NCI-H774 (cell line): ENCODE measurements around the gene SUSD1.
"Not testable (repeated sequence)": the region's sequence is repeated elsewhere in the genome, so short reads cannot be mapped to it uniquely, and the experiment has no call there.

Experiments used
- DNase-seq: peaks from one replicate; lab custom pipeline; 2025; lab: John Stamatoyannopoulos, UW

Gene SUSD1

DNA sequence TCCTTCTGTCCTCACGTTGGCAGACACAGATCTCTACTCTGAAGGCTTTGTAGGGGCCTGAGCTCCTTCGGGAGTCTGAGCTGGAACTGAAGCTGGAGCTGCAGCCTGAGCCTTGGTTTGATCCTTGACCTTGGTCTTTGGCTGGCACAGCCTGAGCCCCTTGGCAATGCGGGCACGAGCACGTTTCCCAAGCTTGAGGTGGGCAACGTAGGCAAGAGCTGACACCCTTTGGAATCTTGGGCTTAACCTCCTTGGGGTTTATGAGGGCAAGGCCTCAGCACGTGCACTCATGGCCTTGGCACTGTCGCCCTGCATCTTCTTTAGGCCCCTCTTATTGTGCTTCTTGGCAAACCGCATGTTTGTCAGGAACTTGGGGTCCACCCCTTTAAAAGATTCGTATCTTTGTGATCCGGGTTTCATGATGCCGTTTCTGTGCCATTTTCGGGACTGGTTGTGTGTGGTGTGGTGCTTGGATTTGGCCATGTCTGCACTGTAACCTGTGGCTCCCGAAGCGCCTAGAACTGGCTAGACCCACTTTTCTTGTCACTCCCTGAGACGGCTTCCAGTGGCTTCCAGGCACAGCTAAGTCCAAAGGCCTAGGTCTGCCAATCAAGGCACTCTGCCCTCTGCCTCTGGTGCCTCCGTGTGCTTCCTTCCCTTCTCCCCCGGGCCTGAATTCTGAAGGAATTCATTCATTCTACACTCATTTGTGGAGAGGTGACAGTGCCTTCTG is 1.4 kb downstream of the SUSD1 start:
- no peak for DNase-seq

DNA sequence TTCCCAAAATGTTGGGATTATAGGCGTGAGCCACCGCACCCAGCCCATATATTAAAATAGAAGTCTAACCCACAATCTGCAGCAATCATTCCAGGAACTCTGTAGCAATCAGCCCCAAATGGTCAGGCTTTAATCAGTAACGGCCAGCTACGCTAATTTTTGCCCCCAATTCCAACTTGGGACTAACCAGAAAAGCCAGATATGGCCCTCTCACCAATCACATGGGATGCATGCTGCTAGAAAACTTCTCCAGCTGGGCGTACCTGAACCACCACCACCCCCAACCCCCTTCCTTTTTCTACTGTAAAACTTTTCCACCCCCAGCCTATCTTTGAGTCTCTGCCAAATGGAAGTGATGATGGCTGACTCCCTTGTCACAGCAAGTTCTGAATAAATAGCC is 4.1 kb downstream of the SUSD1 start:
- no peak for DNase-seq

- DNase-seq = no peak
These were observed 4.9 kb downstream of the SUSD1 start for GRCh38 chr9:112170235-112170634.

GRCh38 chr9:112169368-112169767 is 5.7 kb downstream of the SUSD1 start:
- DNase-seq = no peak

- DNase-seq = no peak
These were observed 6.9 kb downstream of the SUSD1 start for GRCh38 chr9:112168197-112168596.

DNA sequence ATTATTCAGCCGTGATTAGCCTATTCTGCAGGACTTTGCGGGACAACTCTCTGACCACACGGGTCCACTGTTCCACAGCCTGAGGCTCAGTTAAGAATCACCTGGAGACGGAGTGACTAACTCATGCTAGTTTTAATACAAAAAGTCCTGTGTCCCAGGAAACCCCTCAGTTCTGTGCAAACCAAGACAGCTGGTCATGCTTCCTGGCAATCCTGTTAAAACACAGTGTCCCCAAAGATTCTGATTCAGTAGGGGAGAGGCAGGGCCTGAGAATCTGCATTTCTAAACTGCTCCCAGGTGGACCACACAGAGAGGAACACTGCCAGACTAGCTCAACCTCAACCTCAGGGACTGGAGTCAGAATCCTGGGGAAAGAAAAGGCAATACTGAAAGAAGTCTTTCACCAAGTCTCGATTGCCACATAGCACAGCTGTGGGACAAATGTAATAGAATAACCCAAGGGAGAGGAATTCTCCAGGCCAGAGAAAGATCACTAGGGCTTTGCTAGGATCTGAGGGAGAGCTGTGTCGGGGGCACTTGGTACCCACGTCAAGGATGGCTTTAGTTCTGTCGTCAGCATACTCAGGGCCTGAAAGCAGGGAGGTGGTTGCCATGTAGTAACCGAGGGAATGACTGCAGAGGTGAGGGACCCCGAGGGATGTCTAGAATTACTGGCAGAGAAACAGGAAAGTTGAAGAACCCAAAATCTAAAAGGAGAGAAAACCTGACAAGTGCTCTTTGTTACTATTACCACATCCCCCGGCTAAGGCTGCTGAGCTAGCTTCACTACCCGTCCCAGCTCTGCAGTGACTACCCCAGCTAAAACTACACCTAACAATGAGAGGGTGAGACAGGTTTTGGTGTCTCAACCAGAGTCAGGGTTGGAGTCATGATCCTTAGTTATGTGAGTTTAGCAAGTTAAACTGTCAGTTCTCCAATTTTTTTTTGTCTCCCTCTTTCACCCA is 8.6 kb downstream of the SUSD1 start:
- no peak for DNase-seq

GRCh38 chr9:112162621-112163413 is 12.3 kb downstream of the SUSD1 start:
- no peak for DNase-seq

DNA sequence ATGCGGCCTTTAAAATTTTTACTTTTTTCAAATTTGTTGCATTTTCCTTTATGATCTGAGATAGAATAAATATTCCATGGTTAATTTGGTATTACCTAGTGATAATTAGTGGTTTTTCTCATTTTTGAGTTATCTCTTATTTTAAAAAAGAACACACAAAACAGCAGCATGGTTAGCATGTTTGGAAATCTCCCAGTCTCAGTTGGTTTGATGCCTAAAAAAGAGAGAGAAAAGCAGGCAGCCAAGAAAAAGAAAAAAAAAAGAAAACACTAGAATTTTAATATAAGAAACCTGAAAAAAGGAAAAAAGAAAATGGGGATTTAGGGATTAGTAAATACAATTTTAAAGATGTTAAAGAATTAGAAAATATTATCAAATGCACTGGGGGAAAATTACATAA is 15.3 kb downstream of the SUSD1 start:
- no peak for DNase-seq

- DNase-seq = no peak
These were observed 16.3 kb downstream of the SUSD1 start for GRCh38 chr9:112158656-112159367.

GRCh38 chr9:112157961-112158360 is 17.1 kb downstream of the SUSD1 start:
- no peak for DNase-seq

DNA sequence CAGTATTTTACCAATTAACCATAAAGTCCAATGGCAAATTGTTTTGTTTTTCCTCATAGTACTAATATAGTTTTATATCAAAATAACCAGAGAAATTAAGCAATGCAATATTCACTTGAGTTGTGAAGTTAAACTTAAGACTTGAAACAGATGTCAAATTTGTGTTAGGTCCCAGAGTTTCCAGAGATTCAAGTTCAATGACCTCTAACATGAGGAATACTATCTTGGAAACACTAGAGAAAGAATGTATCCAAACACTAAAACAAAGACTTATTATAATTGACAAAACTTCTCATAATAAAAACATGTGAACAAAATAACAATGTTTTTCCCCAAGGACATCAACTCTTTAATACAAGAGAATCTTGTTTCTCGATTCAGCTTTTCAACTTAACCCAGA is 18.0 kb downstream of the SUSD1 start:
- DNase-seq = no peak

DNA sequence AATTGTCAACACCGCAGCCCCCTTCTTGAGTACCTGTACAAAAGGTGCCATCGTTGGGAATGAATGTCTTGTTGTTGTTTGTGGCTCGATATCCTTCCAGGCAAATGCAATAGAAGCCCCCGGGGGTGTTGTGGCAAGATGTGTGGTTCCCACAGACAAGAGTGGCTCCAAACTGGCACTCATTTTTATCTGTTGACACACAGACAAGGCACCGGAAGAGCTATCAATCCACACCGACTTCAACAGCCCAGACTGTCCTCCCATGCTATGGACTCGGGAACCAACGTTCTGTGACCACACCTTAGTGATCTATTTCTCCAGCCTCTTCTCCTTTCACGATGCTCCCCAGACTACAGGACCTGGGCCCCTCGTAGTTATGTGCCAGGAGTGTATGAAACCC is 25.9 kb downstream of the SUSD1 start:
- no peak for DNase-seq

- no peak for DNase-seq
These were observed 29.2 kb downstream of the SUSD1 start for GRCh38 chr9:112145886-112146285.

GRCh38 chr9:112144807-112145206 is 30.3 kb downstream of the SUSD1 start:
- DNase-seq = no peak

GRCh38 chr9:112142420-112142819 is 32.7 kb downstream of the SUSD1 start:
- no peak for DNase-seq

DNA sequence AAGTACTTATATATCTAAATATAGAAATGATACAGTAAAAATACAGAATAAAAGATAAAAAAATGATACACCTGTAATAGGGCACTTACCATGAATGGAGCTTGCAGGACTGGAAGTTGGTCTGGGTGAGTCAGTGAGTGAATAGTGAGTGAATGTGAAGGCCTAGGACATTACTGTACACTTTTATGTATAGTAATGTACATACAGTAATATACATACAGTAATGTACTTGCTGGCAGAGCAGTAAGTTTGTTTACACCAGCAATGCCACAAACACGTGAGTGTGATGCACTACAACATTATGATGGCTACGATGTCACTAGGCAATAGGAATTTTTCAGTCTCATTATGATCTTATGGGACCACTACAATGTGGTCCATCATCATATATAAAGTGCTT is 34.2 kb downstream of the SUSD1 start:
- no peak for DNase-seq

DNA sequence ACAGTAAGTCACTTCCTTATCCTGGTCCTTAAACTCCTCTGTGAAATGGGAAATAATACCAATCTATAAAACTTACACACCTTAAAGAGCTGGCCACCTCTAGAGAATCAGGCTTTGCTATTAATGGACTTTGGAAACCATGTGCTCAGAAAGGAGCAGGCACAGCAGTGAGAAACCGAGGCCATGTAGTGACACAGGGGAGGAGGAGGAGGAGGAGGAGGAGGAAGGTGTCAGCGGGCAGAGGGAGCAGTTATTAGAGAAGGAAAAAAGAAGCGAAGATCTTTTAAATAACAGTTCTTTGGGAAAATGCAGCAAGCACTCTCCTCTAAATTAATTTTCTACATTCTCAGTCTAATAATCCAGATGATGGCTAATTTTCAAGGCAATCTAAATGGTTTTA is 38.0 kb downstream of the SUSD1 start:
- DNase-seq = no peak

DNA sequence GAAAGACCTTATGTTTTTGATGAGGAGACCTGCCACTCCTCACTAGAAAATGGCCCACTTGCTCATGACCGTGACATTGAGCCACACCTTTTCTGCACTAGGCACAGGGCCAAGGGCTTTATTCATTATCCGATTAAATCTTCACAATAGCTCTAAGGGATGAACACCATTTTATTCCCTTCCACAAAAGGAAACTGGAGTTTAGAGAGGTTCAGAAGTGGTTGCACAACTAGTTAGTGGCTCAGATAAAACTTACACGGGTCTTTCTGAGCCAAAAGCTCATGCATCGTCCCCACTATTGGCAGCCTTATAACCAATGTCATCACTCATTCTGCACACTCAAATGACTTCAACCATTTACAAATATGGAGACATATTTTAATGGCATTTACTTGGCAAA is 39.4 kb downstream of the SUSD1 start:
- DNase-seq = no peak

GRCh38 chr9:112133806-112134205 is 41.3 kb downstream of the SUSD1 start:
- DNase-seq = not testable (repeated sequence)

DNA sequence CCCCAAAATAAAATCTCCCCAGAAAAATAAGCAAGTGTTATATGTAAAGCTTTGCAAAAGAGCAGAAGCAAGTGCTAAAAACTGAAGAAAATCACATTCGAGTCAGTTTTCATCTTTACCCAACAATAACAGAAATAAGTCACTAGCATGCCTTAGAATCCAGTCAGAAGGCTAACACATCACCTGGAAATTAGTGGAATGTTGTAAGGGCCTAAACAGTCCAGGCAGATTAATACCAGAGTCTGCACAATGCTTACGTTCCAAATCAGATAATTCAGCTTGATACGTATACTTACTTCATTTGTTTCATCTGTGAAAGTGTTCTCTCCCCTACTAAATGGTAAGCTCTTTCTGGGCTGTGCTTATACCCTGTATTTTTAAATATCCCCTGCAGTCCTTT is 42.7 kb downstream of the SUSD1 start:
- DNase-seq = no peak

DNA sequence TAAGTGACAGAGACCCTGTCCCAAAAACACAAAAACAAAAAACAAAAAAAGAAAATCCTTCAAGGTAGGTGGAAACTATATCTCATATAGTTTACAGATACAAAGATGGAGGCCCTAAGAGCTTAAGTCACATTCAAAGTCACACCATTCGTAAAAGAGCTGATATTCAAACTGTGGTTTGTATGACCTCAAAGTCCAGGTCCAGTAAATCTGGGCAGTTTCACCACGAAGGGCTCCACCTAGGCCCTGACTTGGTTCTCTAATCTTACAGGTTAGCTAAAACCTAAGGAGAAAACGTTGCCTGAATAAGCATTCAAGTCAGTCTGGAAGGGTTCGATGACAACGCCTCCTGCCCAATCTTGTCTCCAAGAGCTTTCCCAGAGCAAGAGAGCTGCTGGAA is 44.1 kb downstream of the SUSD1 start:
- DNase-seq = no peak

DNA sequence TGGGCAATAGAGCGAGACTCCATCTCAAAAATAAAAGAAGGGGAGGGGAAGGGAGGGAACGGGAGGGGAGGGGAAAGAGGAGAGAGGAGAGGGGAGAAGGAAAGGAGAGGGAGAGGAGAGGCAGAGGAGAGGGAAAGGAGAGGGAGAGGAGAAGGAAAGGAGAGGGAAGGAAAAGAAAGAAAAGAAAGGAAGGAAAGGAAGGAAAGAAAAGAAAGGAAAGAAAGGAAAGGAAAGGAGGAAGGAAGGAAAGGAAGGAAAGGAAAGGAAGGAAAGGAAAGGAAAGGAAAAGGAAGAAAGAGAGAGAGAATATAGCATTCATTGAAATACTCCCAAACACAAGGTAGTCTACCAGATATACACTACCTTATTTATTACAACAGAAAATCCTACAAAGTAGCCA is 44.8 kb downstream of the SUSD1 start:
- no peak for DNase-seq
